Measurements from ENCODE around the gene CMC2.
A peak's percentile ranks its signal among the peaks of the same experiment; 100 is the strongest.

Gene CMC2

GRCh38 chr16:80931801-80932707 is 74.6 kb downstream of the CMC2 start:
- peak; percentile 73 for DNase-seq (ENCODE audit: low spot score)

DNA sequence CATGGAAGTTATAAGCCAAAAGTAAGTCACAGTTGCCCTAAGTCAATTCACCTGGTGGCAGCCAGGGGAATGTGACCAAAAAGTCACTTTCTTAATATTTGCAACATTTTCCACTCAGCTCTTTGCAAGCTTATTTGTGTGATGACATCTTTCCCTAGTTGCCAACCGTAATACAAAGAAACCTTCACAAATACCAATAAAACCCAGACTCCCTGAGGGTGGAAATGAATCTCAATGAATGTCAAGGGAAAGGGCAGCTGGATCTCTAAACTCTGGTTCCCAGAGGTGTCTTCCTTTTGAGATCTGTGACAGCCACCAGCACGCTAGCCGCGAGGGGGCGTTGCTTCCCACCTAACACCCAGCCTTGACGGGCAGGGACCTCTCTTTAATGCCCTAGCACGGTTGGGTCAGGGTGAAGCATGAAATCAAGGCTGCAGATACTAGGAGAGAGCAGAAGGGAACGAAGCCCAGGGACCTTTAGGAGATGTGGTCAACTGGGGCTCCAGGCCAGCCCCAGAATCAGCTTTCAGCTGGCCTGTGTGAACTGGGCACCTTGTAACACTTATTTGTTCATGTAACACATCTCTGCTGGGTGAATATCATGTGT is 82.2 kb downstream of the CMC2 start:
- DNase-seq (ENCODE audit: low spot score), result peak; percentile 38

- no peak for DNase-seq (ENCODE audit: low spot score)
Observed at GRCh38 chr16:80923356-80923755, 83.3 kb downstream of the CMC2 start.

All from globus pallidus (tissue), 1 donor.